Erythroblast (primary cell): ENCODE results near the gene SMAD6.

Experiments used
- GATA1 ChIP-seq: IDR thresholded peaks from 2 replicates; pipeline ENCODE4 v1.6.1; 2011; ENCODE audit warnings: low read depth, mild to moderate bottlenecking, control low read depth, low read length, moderate library complexity
- POLR2A ChIP-seq: IDR thresholded peaks from 2 replicates; pipeline ENCODE4 v1.6.1; 2011; ENCODE audit warnings: mild to moderate bottlenecking, low read length

GRCh38 chr15:66825731-66826130 lies 123.7 kb downstream of the SMAD6 start:
- TF ChIP-seq POLR2A, result no peak
- TF ChIP-seq GATA1, result no peak
